ENCODE data around the gene STIMATE.

GRCh38 chr3:52910823-52911222 is 13.5 kb upstream of the STIMATE start:
- TF ChIP-seq CTCF (IDR thresholded peaks at IDR 0.05; ENCODE audit: low read length) = no peak
- no peak for TF ChIP-seq EZH2 (IDR thresholded peaks at IDR 0.05; ENCODE audit: borderline replicate concordance, low read length)
